Chondrocyte (in vitro differentiated cells): Measurements from ENCODE around the gene UCP3. TPM values are rescaled to one million over a fixed set of nuclear protein-coding genes. Genes with fewer than 3 reads are reported as not detected.
A peak's percentile ranks its signal among the peaks of the same experiment; 100 is the strongest.

Source experiments
- DNase-seq: peaks from one replicate; pipeline ENCODE4 v3.0.0; 2021; ENCODE audit warnings: mixed read lengths, low spot score
- H3K27ac Mint-ChIP-seq: one replicate; pipeline ENCODE4 v1.8.0; 2021; ENCODE audit warnings: mild to moderate bottlenecking, moderate library complexity, mixed read lengths; ENCODE audit not compliant: unreplicated experiment
- H3K27me3 Mint-ChIP-seq: 2 replicates; pipeline ENCODE4 v1.8.0; 2021; ENCODE audit warnings: low read depth, mixed read lengths
- H3K36me3 Mint-ChIP-seq: 2 replicates; pipeline ENCODE4 v1.8.0; 2021; ENCODE audit warnings: low read depth, mixed read lengths
- H3K4me1 Mint-ChIP-seq: 2 replicates; pipeline ENCODE4 v1.8.0; 2021; ENCODE audit warnings: low read depth, mild to moderate bottlenecking, mixed read lengths
- H3K4me3 Mint-ChIP-seq: one replicate; pipeline ENCODE4 v1.8.0; 2021; ENCODE audit warnings: mild to moderate bottlenecking, moderate library complexity, mixed read lengths; ENCODE audit not compliant: unreplicated experiment
- H3K9me3 Mint-ChIP-seq: 2 replicates; pipeline ENCODE4 v1.8.0; 2021; ENCODE audit warnings: low read depth, mixed read lengths
- total RNA-seq: library from RNA; stranded (reverse); gene quantifications from 3 replicates; pipeline ENCODE4 v1.2.1, GENCODE V29; 2021
- TF ChIP-seq, protein P1 (sequence below): fragments of 200-600 bp; sonication (generic); IDR thresholded peaks from 2 replicates; pipeline ENCODE4 v1.5.0; 2021; ENCODE audit warnings: antibody characterized with exemption, mild to moderate bottlenecking, moderate library complexity

The UCP3 gene
- total RNA-seq, 1 donor from 2014 or later = 0.47 TPM

DNA sequence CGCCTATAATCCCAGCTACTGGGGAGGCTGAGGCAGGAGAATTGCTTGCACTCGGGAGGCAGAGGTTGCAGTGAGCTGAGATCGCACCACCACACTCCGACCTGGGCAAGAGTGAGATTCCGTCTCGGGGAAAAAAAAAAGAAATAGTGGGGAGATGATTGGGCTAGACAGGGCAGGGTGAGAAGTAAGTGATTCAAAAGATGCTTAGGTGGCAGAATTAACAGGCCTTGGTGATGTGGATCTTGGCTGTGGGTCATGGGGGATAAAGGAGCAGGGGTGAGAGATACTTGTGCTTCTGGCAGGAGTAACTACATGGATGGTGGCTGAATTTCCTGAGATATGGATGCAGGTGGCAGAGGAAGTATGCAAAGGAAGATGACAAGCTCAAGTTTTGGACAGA is 13.1 kb upstream of the UCP3 start:
- Mint-ChIP-seq H3K27me3 (no peaks in the 10 kb centered on the region), H3K4me1 (peaks cover 42% of the 10 kb centered on the region), H3K27ac (no peak overlapping the region), H3K4me3 (no peak overlapping the region), H3K36me3 (peaks cover 6% of the 10 kb centered on the region), H3K9me3 (no peaks in the 10 kb centered on the region)
- DNase-seq = no peak
- TF ChIP-seq, protein P1, sequence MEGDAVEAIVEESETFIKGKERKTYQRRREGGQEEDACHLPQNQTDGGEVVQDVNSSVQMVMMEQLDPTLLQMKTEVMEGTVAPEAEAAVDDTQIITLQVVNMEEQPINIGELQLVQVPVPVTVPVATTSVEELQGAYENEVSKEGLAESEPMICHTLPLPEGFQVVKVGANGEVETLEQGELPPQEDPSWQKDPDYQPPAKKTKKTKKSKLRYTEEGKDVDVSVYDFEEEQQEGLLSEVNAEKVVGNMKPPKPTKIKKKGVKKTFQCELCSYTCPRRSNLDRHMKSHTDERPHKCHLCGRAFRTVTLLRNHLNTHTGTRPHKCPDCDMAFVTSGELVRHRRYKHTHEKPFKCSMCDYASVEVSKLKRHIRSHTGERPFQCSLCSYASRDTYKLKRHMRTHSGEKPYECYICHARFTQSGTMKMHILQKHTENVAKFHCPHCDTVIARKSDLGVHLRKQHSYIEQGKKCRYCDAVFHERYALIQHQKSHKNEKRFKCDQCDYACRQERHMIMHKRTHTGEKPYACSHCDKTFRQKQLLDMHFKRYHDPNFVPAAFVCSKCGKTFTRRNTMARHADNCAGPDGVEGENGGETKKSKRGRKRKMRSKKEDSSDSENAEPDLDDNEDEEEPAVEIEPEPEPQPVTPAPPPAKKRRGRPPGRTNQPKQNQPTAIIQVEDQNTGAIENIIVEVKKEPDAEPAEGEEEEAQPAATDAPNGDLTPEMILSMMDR = no peak

DNA sequence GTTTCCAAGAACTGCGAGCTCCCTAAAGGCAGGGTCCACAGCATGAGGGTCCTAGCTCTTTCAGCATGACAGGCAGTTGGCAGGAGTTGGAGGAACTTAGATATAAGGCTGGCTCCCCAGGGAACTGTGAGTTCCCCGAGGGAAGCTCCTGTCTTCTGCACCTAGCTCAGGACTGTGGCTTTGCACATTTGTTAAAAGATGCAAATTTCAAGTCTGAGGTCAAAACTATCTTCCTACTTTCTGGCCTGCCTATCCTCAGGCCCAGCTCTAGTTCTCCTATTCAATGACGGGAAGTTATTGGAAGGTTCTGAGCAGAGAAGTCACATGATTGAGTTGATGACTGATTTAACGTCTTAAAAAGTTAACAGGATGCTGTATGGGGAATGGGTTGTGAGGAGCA is 11.7 kb upstream of the UCP3 start:
- Mint-ChIP-seq H3K27me3 (no peaks in the 10 kb centered on the region), H3K4me1 (peaks cover 35% of the 10 kb centered on the region), H3K4me3 (no peak overlapping the region), H3K27ac (no peak overlapping the region), H3K36me3 (peaks cover 13% of the 10 kb centered on the region), H3K9me3 (no peaks in the 10 kb centered on the region)
- TF ChIP-seq, protein P1 = no peak
- no peak for DNase-seq

GRCh38 chr11:74019860-74020259 is 11.0 kb upstream of the UCP3 start:
- TF ChIP-seq, protein P1 = no peak
- Mint-ChIP-seq H3K4me1 (peaks cover 30% of the 10 kb centered on the region), H3K4me3 (no peak overlapping the region), H3K36me3 (peaks cover 13% of the 10 kb centered on the region), H3K27me3 (no peaks in the 10 kb centered on the region), H3K9me3 (no peaks in the 10 kb centered on the region), H3K27ac (peak overlapping the region; percentile 60)
- no peak for DNase-seq

DNA sequence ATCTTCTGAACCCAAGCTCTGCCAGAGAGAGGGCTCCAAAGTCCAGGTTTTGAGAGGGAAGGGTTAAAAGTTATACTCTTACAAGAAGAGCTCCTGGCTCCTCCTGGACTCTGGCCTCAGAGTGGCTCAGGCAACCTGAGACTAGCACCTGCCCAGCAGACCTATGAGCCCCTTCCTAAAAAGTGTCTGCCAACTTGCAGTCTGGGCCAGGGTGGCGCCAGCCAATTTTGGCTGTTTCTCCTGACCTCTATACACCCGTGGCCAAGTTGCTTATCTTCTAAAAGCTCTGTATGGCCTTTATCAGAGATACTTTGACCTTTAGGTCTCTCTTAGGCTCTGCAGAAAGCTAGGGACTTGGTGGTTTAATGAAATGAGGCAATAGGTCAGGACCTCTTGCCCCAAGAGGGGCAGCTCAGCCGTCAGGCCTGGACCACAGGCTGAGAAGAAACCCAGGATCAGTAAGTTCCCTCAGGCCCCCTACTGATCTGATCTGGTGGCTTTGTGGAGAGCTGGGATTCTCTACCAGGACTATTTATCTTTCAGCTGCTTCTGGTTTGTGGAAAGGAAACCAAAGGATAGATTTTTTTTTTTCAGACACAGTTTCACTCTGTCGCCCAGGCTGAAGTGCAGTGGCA is 10.3 kb upstream of the UCP3 start:
- no peak for DNase-seq
- Mint-ChIP-seq H3K27ac (peak overlapping the region; percentile 60), H3K4me1 (peaks cover 25% of the 10 kb centered on the region), H3K9me3 (no peaks in the 10 kb centered on the region), H3K4me3 (no peak overlapping the region), H3K27me3 (no peaks in the 10 kb centered on the region), H3K36me3 (peaks cover 13% of the 10 kb centered on the region)
- TF ChIP-seq, protein P1 = no peak

GRCh38 chr11:74018331-74019005 is 9.6 kb upstream of the UCP3 start:
- H3K27me3 Mint-ChIP-seq = no peaks in the 10 kb centered on the region
- DNase-seq = no peak
- peaks cover 18% of the 10 kb centered on the region for H3K4me1 Mint-ChIP-seq
- peaks cover 13% of the 10 kb centered on the region for H3K36me3 Mint-ChIP-seq
- H3K27ac Mint-ChIP-seq = peak overlapping the region; percentile 72
- no peak overlapping the region for H3K4me3 Mint-ChIP-seq
- no peaks in the 10 kb centered on the region for H3K9me3 Mint-ChIP-seq
- TF ChIP-seq, protein P1 = no peak
